KMS-11 (cell line): ENCODE data around the gene GLIPR2.
A peak's percentile ranks its signal among the peaks of the same experiment; 100 is the strongest.

Experiments used
- H2AFZ ChIP-seq: fragments of 200-600 bp; sonication (generic); 2 replicates; pipeline ENCODE4 v1.6.1; 2016; ENCODE audit warnings: antibody characterized with exemption, mixed run types, low read depth
- H3K27ac ChIP-seq: fragments of 200-600 bp; sonication (generic); 2 replicates; pipeline ENCODE4 v1.6.1; 2016; ENCODE audit warnings: mild to moderate bottlenecking, mixed run types
- H3K27me3 ChIP-seq: fragments of 200-600 bp; sonication (generic); 2 replicates; pipeline ENCODE4 v1.6.1; 2017; ENCODE audit warnings: mild to moderate bottlenecking, low read depth, mixed run types, moderate library complexity; ENCODE audit not compliant: insufficient read depth
- H3K36me3 ChIP-seq: fragments of 200-600 bp; sonication (generic); 2 replicates; pipeline ENCODE4 v1.6.1; 2017; ENCODE audit warnings: mild to moderate bottlenecking, mixed run types; ENCODE audit not compliant: insufficient read depth
- H3K4me1 ChIP-seq: fragments of 200-600 bp; sonication (generic); 2 replicates; pipeline ENCODE4 v1.6.1; 2016; ENCODE audit warnings: mild to moderate bottlenecking, low read depth, mixed run types; ENCODE audit not compliant: poor library complexity, severe bottlenecking
- H3K4me2 ChIP-seq: fragments of 200-600 bp; sonication (generic); 2 replicates; pipeline ENCODE4 v1.7.0; 2016; ENCODE audit warnings: mild to moderate bottlenecking, mixed run types
- H3K4me3 ChIP-seq: fragments of 200-600 bp; sonication (generic); IDR thresholded peaks from 2 replicates; pipeline ENCODE4 v1.6.1; 2017; ENCODE audit warnings: low read depth, low read length, mixed read lengths; ENCODE audit not compliant: insufficient read depth
- H3K79me2 ChIP-seq: fragments of 200-600 bp; sonication (generic); 2 replicates; pipeline ENCODE4 v1.6.1; 2016; ENCODE audit warnings: low read depth, mixed run types; ENCODE audit not compliant: insufficient read depth
- H3K9ac ChIP-seq: fragments of 200-600 bp; sonication (generic); 2 replicates; pipeline ENCODE4 v1.6.1; 2016; ENCODE audit warnings: mild to moderate bottlenecking, mixed run types
- H4K20me1 ChIP-seq: fragments of 200-600 bp; sonication (generic); 2 replicates; pipeline ENCODE4 v1.6.1; 2016; ENCODE audit warnings: mild to moderate bottlenecking, mixed run types; ENCODE audit not compliant: insufficient read depth
- TF ChIP-seq, protein P1 (sequence below): fragments of 200-600 bp; sonication (generic); conservative IDR thresholded peaks from 2 replicates; pipeline ENCODE4 v1.6.1; 2017; ENCODE audit warnings: low read depth, mild to moderate bottlenecking, antibody characterized with exemption, low read length, moderate library complexity, mixed read lengths

The GLIPR2 gene

DNA sequence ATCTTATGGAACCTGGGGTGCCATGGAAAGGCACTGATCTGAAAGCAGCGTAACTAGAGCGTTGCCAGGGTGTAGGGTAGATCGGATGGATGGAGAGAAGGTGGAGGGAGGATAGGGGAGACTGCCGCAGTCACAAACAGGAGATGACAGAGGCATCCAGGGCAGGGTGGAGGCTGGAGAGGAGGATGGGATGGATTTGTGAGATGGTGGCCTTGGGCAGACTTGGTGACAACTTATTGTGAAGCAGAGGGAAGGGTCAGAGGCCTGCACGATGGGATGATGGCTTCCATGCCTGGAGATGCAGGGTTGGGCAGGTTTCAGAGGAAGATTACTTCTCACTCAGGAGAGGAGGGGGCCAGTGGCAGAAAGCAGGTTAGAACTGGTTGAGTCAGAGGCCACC lies 2.4 kb downstream of the GLIPR2 start:
- H3K9ac ChIP-seq = no peak overlapping the region
- TF ChIP-seq, protein P1, sequence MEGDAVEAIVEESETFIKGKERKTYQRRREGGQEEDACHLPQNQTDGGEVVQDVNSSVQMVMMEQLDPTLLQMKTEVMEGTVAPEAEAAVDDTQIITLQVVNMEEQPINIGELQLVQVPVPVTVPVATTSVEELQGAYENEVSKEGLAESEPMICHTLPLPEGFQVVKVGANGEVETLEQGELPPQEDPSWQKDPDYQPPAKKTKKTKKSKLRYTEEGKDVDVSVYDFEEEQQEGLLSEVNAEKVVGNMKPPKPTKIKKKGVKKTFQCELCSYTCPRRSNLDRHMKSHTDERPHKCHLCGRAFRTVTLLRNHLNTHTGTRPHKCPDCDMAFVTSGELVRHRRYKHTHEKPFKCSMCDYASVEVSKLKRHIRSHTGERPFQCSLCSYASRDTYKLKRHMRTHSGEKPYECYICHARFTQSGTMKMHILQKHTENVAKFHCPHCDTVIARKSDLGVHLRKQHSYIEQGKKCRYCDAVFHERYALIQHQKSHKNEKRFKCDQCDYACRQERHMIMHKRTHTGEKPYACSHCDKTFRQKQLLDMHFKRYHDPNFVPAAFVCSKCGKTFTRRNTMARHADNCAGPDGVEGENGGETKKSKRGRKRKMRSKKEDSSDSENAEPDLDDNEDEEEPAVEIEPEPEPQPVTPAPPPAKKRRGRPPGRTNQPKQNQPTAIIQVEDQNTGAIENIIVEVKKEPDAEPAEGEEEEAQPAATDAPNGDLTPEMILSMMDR = no peak
- no peak overlapping the region for H3K4me3 ChIP-seq
- H2AFZ ChIP-seq = no peak overlapping the region
- H3K36me3 ChIP-seq = no peaks in the 10 kb centered on the region
- peaks cover 44% of the 10 kb centered on the region for H3K4me1 ChIP-seq
- H3K27ac ChIP-seq = no peak overlapping the region
- H4K20me1 ChIP-seq = no peaks in the 10 kb centered on the region
- H3K27me3 ChIP-seq = no peaks in the 10 kb centered on the region; the same call in 1 of the 2 replicates
- no peak overlapping the region for H3K4me2 ChIP-seq
- H3K79me2 ChIP-seq = no peaks in the 10 kb centered on the region

DNA sequence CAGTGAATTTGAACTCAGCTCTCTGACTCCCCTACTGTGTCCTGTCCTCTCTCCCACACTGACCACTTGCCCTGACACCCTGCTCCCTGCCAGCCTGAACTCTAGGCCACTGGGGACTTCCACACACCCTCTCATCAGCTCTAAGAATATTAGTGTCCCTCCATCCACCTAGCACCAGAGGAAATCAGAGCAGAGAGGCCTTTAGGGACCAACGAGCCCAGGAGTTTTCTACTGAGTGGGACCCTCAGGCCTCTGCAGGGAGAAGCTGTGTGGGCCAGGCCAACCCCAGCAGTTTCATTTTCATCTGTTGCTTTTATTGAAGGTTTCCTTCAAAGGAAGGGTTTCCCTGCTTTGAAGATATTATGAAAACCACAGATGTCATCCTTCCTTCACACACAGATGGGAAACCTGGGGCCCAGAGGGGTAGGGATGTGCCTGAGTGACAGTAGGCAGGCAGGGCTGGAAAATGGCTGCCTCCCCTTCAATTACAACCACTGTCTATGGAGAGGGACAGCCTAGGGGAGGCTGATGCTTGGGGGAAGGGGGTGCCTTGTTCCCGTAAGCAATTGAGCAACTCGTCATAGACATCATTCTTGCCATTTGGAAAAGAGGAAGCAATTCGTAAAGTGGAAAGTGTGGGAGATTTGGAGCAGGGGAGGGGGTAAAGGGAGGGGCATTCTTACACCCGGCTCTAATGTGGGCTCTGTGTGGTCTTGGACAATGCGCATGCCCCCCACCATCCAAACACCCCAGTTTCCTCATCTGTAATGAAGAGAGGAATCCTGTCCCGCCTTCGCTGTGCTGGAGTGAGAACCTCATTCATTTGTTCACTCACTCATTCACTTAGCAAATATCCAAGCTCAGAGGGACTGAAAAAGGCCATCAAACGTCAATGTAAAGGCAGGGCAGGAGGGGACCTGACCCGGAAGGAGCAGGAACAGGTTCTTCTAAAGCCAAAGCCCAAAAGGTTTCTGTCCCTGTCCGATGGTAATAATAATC lies 3.9 kb downstream of the GLIPR2 start:
- no peaks in the 10 kb centered on the region; the same call in 1 of the 2 replicates for H3K27me3 ChIP-seq
- no peak overlapping the region for H2AFZ ChIP-seq
- TF ChIP-seq, protein P1 = no peak
- H3K9ac ChIP-seq = no peak overlapping the region
- H3K4me2 ChIP-seq = peak overlapping the region; percentile 36
- no peaks in the 10 kb centered on the region for H3K36me3 ChIP-seq
- H4K20me1 ChIP-seq = no peaks in the 10 kb centered on the region
- peaks cover 44% of the 10 kb centered on the region for H3K4me1 ChIP-seq
- H3K4me3 ChIP-seq = no peak overlapping the region
- no peaks in the 10 kb centered on the region for H3K79me2 ChIP-seq
- peak overlapping the region; percentile 17; the same call in 1 of the 2 replicates for H3K27ac ChIP-seq

DNA sequence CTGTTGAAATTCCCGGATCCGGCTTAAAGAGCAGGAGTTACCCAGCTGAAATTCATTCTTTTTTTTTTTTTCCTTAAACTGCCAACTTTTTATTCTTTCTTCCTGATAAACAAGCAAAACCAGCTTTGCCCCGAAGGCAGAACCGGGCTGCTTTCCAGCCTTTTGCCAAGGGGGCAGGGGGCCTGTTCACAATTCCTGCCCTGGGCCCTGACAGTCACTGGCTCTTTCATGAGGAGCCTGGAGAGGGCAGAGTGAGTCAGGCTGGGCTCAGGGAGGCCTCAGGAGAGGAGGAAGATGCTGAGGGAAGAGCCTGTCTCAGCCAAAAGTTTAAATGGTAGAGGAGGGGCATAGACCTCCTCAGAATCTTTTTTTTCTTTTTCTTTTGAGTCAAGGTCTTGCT lies 4.8 kb downstream of the GLIPR2 start:
- Histone ChIP-seq H3K27me3 (no peaks in the 10 kb centered on the region), H4K20me1 (no peaks in the 10 kb centered on the region), H3K4me1 (peaks cover 40% of the 10 kb centered on the region), H2AFZ (no peak overlapping the region), H3K79me2 (no peaks in the 10 kb centered on the region), H3K9ac (no peak overlapping the region), H3K4me2 (peak overlapping the region; percentile 36; the same call in 1 of the 2 replicates), H3K4me3 (no peak overlapping the region), H3K36me3 (no peaks in the 10 kb centered on the region), H3K27ac (no peak overlapping the region)
- TF ChIP-seq, protein P1 = no peak

DNA sequence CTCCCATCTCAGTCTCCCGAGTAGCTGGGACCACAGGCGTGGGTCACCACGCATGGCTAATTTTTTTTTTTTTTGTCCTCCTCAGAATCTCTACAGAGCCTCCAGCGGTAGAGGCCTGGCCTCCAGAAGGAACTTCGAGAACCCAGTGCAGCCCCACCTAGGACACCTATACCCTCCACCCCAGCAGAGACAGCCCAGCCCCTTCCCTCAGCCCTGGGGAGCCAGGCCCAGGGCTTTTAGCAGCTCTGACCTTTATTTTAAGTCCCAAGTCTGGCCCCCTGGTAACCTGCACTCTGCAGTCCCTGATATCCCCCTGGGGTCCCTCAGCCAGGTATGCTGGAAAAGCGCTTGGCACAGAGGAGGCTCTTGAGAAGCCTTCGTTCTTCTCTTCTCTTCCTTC lies 5.2 kb downstream of the GLIPR2 start:
- Histone ChIP-seq H3K27ac (no peak overlapping the region), H3K4me1 (peaks cover 40% of the 10 kb centered on the region), H3K9ac (no peak overlapping the region), H3K79me2 (no peaks in the 10 kb centered on the region), H3K36me3 (no peaks in the 10 kb centered on the region), H4K20me1 (no peaks in the 10 kb centered on the region), H3K27me3 (no peaks in the 10 kb centered on the region), H3K4me3 (no peak overlapping the region), H3K4me2 (no peak overlapping the region), H2AFZ (no peak overlapping the region)
- TF ChIP-seq, protein P1 = no peak
